ENCODE results near the gene NUB1.
A peak's percentile ranks its signal among the peaks of the same experiment; 100 is the strongest.

Gene NUB1

GRCh38 chr7:151345576-151346469 lies 4.2 kb downstream of the NUB1 start:
- no peak for DNase-seq (ENCODE audit: low read depth)

- DNase-seq (ENCODE audit: low read depth): no peak
Observed at GRCh38 chr7:151346470-151346769, 4.8 kb downstream of the NUB1 start.

GRCh38 chr7:151347200-151347599 lies 5.6 kb downstream of the NUB1 start:
- DNase-seq (ENCODE audit: low read depth): no peak

GRCh38 chr7:151348970-151349369 lies 7.4 kb downstream of the NUB1 start:
- no peak for DNase-seq (ENCODE audit: low read depth)

- DNase-seq (ENCODE audit: low read depth): no peak
Observed at GRCh38 chr7:151349507-151349853, 7.9 kb downstream of the NUB1 start.

- DNase-seq (ENCODE audit: low read depth): peak; percentile 40
Observed at GRCh38 chr7:151351027-151351426, 9.4 kb downstream of the NUB1 start.

GRCh38 chr7:151351967-151352366 lies 10.4 kb downstream of the NUB1 start:
- DNase-seq (ENCODE audit: low read depth): no peak

GRCh38 chr7:151352512-151352911 lies 10.9 kb downstream of the NUB1 start:
- no peak for DNase-seq (ENCODE audit: low read depth)

- no peak for DNase-seq (ENCODE audit: low read depth)
Observed at GRCh38 chr7:151361193-151361959, 19.8 kb downstream of the NUB1 start.

GRCh38 chr7:151363182-151363581 lies 21.6 kb downstream of the NUB1 start:
- DNase-seq (ENCODE audit: low read depth): no peak

- no peak for DNase-seq (ENCODE audit: low read depth)
Observed at GRCh38 chr7:151366166-151366879, 24.7 kb downstream of the NUB1 start.

- DNase-seq (ENCODE audit: low read depth): no peak
Observed at GRCh38 chr7:151366880-151367222, 25.2 kb downstream of the NUB1 start.

GRCh38 chr7:151367284-151367683 lies 25.7 kb downstream of the NUB1 start:
- DNase-seq (ENCODE audit: low read depth): no peak

GRCh38 chr7:151368136-151368571 lies 26.5 kb downstream of the NUB1 start:
- peak; percentile 66 for DNase-seq (ENCODE audit: low read depth)

GRCh38 chr7:151371266-151371665 lies 29.7 kb downstream of the NUB1 start:
- no peak for DNase-seq (ENCODE audit: low read depth)

- DNase-seq (ENCODE audit: low read depth): no peak
Observed at GRCh38 chr7:151372612-151373265, 31.1 kb downstream of the NUB1 start.

GRCh38 chr7:151373599-151373998 lies 32.0 kb downstream of the NUB1 start:
- no peak for DNase-seq (ENCODE audit: low read depth)

- no peak for DNase-seq (ENCODE audit: low read depth)
Observed at GRCh38 chr7:151374139-151374538, 32.5 kb downstream of the NUB1 start.

GRCh38 chr7:151374726-151375125 lies 33.1 kb downstream of the NUB1 start:
- no peak for DNase-seq (ENCODE audit: low read depth)

GRCh38 chr7:151375530-151376217 lies 34.1 kb downstream of the NUB1 start:
- DNase-seq (ENCODE audit: low read depth): no peak

- DNase-seq (ENCODE audit: low read depth): no peak
Observed at GRCh38 chr7:151376218-151376902, 34.7 kb downstream of the NUB1 start.
